H1 (cell line): ENCODE results near the gene MAP2K5. TPM values are rescaled to one million over a fixed set of nuclear protein-coding genes. Genes with fewer than 3 reads are reported as not detected.
A peak's percentile ranks its signal among the peaks of the same experiment; 100 is the strongest.

Source experiments
- CTCF ChIA-PET: fragments of 300-600 bp; sonication (Branson Sonifier 250); formaldehyde crosslinking; loops from one replicate; lab custom pipeline; 2021; ENCODE audit not compliant: partially characterized antibody; lab: Charles Lee
- POLR2A ChIA-PET: fragments of 300-600 bp; sonication (Branson Sonifier 250); formaldehyde crosslinking; loops from one replicate; lab custom pipeline; 2021; ENCODE audit warnings: inconsistent platforms; ENCODE audit not compliant: partially characterized antibody; lab: Charles Lee
- DNase-seq, 2 experiments: peaks; one replicate each; pipeline versions ENCODE4 v3.0.0 to v3.0.0-alpha.2; 2010 to 2022; ENCODE audit warnings: low spot score in 2 of 2, low read depth in 1 of 2, mixed read lengths in 1 of 2
- FAIRE-seq: peaks from 2 replicates; lab custom pipeline; 2011; peaks lifted over from hg19 to GRCh38; lab: Jason Lieb, UNC
- H2AFZ ChIP-seq: 2 replicates; pipeline ENCODE4 v1.8.1; 2012; ENCODE audit warnings: low read length, inconsistent platforms
- H2AK5ac ChIP-seq: 2 replicates; pipeline ENCODE4 v1.6.1; 2013; ENCODE audit warnings: low read depth, low read length
- H2BK120ac ChIP-seq: replicated peaks from 2 replicates; pipeline ENCODE3; 2013; ENCODE audit warnings: low read depth, low read length, inconsistent platforms
- H2BK12ac ChIP-seq: 2 replicates; pipeline ENCODE4 v1.6.1; 2013; ENCODE audit warnings: low read depth, low read length
- H2BK15ac ChIP-seq: 2 replicates; pipeline ENCODE4 v1.6.1; 2013; ENCODE audit warnings: low read length
- H2BK20ac ChIP-seq: 2 replicates; pipeline ENCODE4 v1.6.1; 2013; ENCODE audit warnings: low read length
- H2BK5ac ChIP-seq: 2 replicates; pipeline ENCODE4 v1.6.1; 2013; ENCODE audit warnings: low read depth, low read length
- H3K14ac ChIP-seq: 2 replicates; pipeline ENCODE4 v1.6.1; 2013; ENCODE audit warnings: inconsistent platforms; ENCODE audit not compliant: insufficient read length
- H3K18ac ChIP-seq: 2 replicates; pipeline ENCODE4 v1.6.1; 2013; ENCODE audit warnings: low read length; ENCODE audit errors: extremely low read depth
- H3K23ac ChIP-seq: 2 replicates; pipeline ENCODE4 v1.6.1; 2013; ENCODE audit warnings: inconsistent platforms; ENCODE audit not compliant: insufficient read length
- H3K23me2 ChIP-seq: 2 replicates; pipeline ENCODE4 v1.6.1; 2013; ENCODE audit warnings: low read depth, low read length
- H3K27ac ChIP-seq: 2 replicates; pipeline ENCODE4 v1.6.1; 2011; ENCODE audit warnings: low read depth, low read length, inconsistent platforms
- H3K27me3 ChIP-seq, 4 experiments: replicated peaks in 1 of 4; 1 replicate in 1 of 4; 2 replicates in 3 of 4; pipeline versions ENCODE4 v1.6.1 to v1.8.1; 2011 to 2013; ENCODE audit warnings: low read length in 3 of 4, mild to moderate bottlenecking in 3 of 4, inconsistent platforms in 2 of 4, mixed read lengths in 2 of 4, moderate library complexity in 1 of 4; ENCODE audit not compliant: control insufficient read depth in 3 of 4, insufficient read depth in 3 of 4; ENCODE audit errors: extremely low read depth in 1 of 4
- H3K36me3 ChIP-seq, 4 experiments: 2 replicates each; pipeline versions ENCODE4 v1.6.1 to v1.8.1; 2011 to 2013; ENCODE audit warnings: mild to moderate bottlenecking in 4 of 4, low read length in 3 of 4, moderate library complexity in 2 of 4, control low read depth in 1 of 4, inconsistent platforms in 1 of 4; ENCODE audit not compliant: insufficient read depth in 4 of 4, control insufficient read depth in 2 of 4
- H3K4ac ChIP-seq: replicated peaks from 2 replicates; pipeline ENCODE3; 2013; ENCODE audit warnings: low read length, low read depth, mixed read lengths, inconsistent platforms; ENCODE audit not compliant: insufficient read length
- H3K4me1 ChIP-seq, 4 experiments: replicated peaks in 1 of 4; 1 replicate in 1 of 4; 2 replicates in 3 of 4; pipeline versions ENCODE4 v1.6.1 to v1.8.1; 2011 to 2013; ENCODE audit warnings: low read length in 3 of 4, inconsistent platforms in 2 of 4, mixed read lengths in 1 of 4; ENCODE audit not compliant: insufficient read depth in 4 of 4, control insufficient read depth in 3 of 4
- H3K4me2 ChIP-seq, 2 experiments: 2 replicates each; pipeline versions ENCODE4 v1.6.1 to v1.8.1; 2011 to 2013; ENCODE audit warnings: low read depth in 2 of 2, low read length in 2 of 2, control low read depth in 1 of 2, inconsistent platforms in 1 of 2, mild to moderate bottlenecking in 1 of 2; ENCODE audit not compliant: insufficient read depth in 1 of 2
- H3K4me3 ChIP-seq, 4 experiments: fragments of 200-600, 300-600 bp in 1 of 4; sonication (generic), shearing (Covaris generic), sonication (Bioruptor Twin) in 1 of 4; 2 replicates each; pipeline versions ENCODE4 v1.5.1 to v1.8.1; 2011 to 2016; ENCODE audit warnings: low read length in 4 of 4, low read depth in 3 of 4, control low read depth in 2 of 4, inconsistent platforms in 2 of 4, mild to moderate bottlenecking in 2 of 4, mixed read lengths in 1 of 4, moderate library complexity in 1 of 4; ENCODE audit not compliant: insufficient read depth in 2 of 4; ENCODE audit errors: extremely low read depth in 1 of 4
- H3K56ac ChIP-seq: replicated peaks from 2 replicates; pipeline ENCODE3; 2013; ENCODE audit warnings: low read depth, mild to moderate bottlenecking, mixed read lengths, low read length, inconsistent platforms; ENCODE audit not compliant: insufficient read length
- H3K79me1 ChIP-seq: 2 replicates; pipeline ENCODE4 v1.6.1; 2013; ENCODE audit warnings: low read depth, low read length, control low read depth
- H3K79me2 ChIP-seq, 2 experiments: 2 replicates each; pipeline versions ENCODE4 v1.6.1 to v1.8.1; 2012 to 2013; ENCODE audit warnings: low read length in 2 of 2, mild to moderate bottlenecking in 2 of 2, inconsistent platforms in 1 of 2; ENCODE audit not compliant: insufficient read depth in 2 of 2, control insufficient read depth in 1 of 2
- H3K9ac ChIP-seq, 4 experiments: replicated peaks in 1 of 4; 1 replicate in 1 of 4; 2 replicates in 3 of 4; pipeline versions ENCODE4 v1.6.1 to v1.8.1; 2011 to 2013; ENCODE audit warnings: low read depth in 3 of 4, low read length in 3 of 4, control low read depth in 2 of 4, mild to moderate bottlenecking in 2 of 4, moderate library complexity in 2 of 4, inconsistent platforms in 1 of 4; ENCODE audit errors: extremely low read depth in 1 of 4
- H3K9me3 ChIP-seq, 2 experiments: 2 replicates each; pipeline versions ENCODE4 v1.6.1 to v1.8.1; 2012 to 2013; ENCODE audit warnings: mild to moderate bottlenecking in 2 of 2, moderate library complexity in 2 of 2, control low read depth in 1 of 2, inconsistent platforms in 1 of 2, low read depth in 1 of 2, low read length in 1 of 2, mixed read lengths in 1 of 2; ENCODE audit not compliant: insufficient read depth in 2 of 2
- H4K20me1 ChIP-seq, 2 experiments: replicated peaks in 1 of 2; 2 replicates each; pipeline versions ENCODE3 to v1.8.1; 2011 to 2013; ENCODE audit warnings: inconsistent platforms in 2 of 2, low read length in 2 of 2, mild to moderate bottlenecking in 1 of 2; ENCODE audit not compliant: insufficient read depth in 2 of 2, control insufficient read depth in 1 of 2
- H4K5ac ChIP-seq: 2 replicates; pipeline ENCODE4 v1.6.1; 2013; ENCODE audit warnings: low read length, low read depth, mixed read lengths, inconsistent platforms; ENCODE audit not compliant: insufficient read length
- H4K8ac ChIP-seq: 2 replicates; pipeline ENCODE4 v1.8.0; 2013; ENCODE audit warnings: mild to moderate bottlenecking, moderate library complexity, low read length, inconsistent platforms; ENCODE audit not compliant: insufficient read depth; ENCODE audit errors: extremely low read depth
- H4K91ac ChIP-seq: replicated peaks from 2 replicates; pipeline ENCODE3; 2013; ENCODE audit warnings: low read length, mixed read lengths, inconsistent platforms; ENCODE audit not compliant: insufficient read length
- SAP30 ChIP-seq: fragments of 300-600 bp; sonication (generic); IDR thresholded peaks from 2 replicates; pipeline ENCODE4 v1.7.1; 2012; ENCODE audit warnings: low read length, moderate library complexity, mild to moderate bottlenecking, inconsistent platforms; ENCODE audit not compliant: insufficient read depth, insufficient replicate concordance
- SIRT6 ChIP-seq: IDR thresholded peaks from one replicate; pipeline ENCODE4 v1.7.1; 2012; ENCODE audit warnings: low read length, inconsistent platforms
- WGBS, 2 experiments: shearing (Covaris generic) in 1 of 2; methylation state at CpG; one replicate each; pipeline versions ENCODE4 v1.1.6 to v1.1.7; 2013 to 2015; ENCODE audit warnings: low lambda C conversion rate in 2 of 2, mixed read lengths in 2 of 2, inconsistent platforms in 1 of 2, low coverage in 1 of 2, missing lambda C conversion rate in 1 of 2; ENCODE audit not compliant: insufficient replicate concordance in 2 of 2, insufficient coverage in 1 of 2, insufficient read length in 1 of 2; ENCODE audit errors: extremely low coverage in 1 of 2, missing lambda C conversion rate in 1 of 2; 5-methylcytosine and 5-hydroxymethylcytosine counted together
- polyA plus RNA-seq, 7 experiments: library from polyadenylated mRNA; depleted of rRNA in 3 of 7; stranded (reverse) in 5 of 7; unstranded in 2 of 7; fragments of >200 nt in 5 of 7; fragments of 200-250 nt in 2 of 7; gene quantifications; 1 replicate in 5 of 7; 2 replicates in 1 of 7; 4 replicates in 1 of 7; pipeline versions ENCODE4 v1.2.1 to v1.2.3, GENCODE V29; 2011 to 2013; ENCODE audit warnings: missing spikeins in 2 of 7, mixed read lengths in 2 of 7
- total RNA-seq: library from RNA; stranded (reverse); fragmentation: NEBNext Ultra II Directional; extraction: Animal tissue kit (Norgen Biotek cat#: 25700); gene quantifications from 2 replicates; pipeline ENCODE4 v1.2.1, GENCODE V29; 2021

MAP2K5 gene
- total and polyA plus RNA-seq, 2 of the 8 experiments (the other 6 are each of a cell fraction or from before 2014, with no cell fraction given), result 4.4 to 15.8 TPM

DNA sequence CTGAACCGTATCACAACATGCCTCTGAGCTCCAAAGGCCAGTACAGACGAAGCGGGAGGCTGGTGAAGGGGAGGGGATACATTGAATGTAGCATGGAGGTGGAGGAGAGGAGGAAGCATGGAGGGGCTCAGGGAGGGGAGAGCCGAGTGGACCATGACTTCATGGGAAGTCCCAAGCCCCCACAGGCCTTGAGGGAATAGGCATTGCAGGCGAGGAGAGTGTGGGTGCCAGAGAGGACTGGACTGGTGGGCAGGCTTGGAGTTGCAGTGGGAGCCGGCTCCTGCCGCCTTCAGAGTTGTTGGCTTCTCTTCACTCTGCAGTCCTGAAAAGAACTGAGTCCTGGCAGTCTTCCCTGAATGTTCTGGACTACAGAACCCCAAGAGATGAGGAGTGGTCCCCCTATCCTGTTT lies 300.6 kb downstream of the MAP2K5 start:
- no peak overlapping the region for H3K4me3 ChIP-seq
- no peak overlapping the region; the same call in 1 of the 2 replicates for H2BK12ac ChIP-seq
- peaks cover 0 to 1% of the 10 kb centered on the region in 2 experiments for H4K20me1 ChIP-seq
- H3K36me3 ChIP-seq, result no peaks in the 10 kb centered on the region
- no peak overlapping the region for H2AK5ac ChIP-seq
- H2BK120ac ChIP-seq, result no peak overlapping the region
- no peak overlapping the region; the same call in 1 of the 2 replicates for H3K18ac ChIP-seq
- DNase-seq (no peak), FAIRE-seq (no peak)
- peak overlapping the region; percentile 15 for H4K91ac ChIP-seq
- H4K5ac ChIP-seq, result no peak overlapping the region
- H3K27me3 ChIP-seq, result peaks cover 2 to 15% (median 10%) of the 10 kb centered on the region in 4 experiments; a peak in 6 of 7 replicates
- no peak overlapping the region for H3K56ac ChIP-seq
- no peaks in the 10 kb centered on the region for H3K9me3 ChIP-seq
- H3K4me1 ChIP-seq, result peaks cover 6 to 19% (median 13%) of the 10 kb centered on the region in 4 experiments
- H3K79me2 ChIP-seq, result no peaks in the 10 kb centered on the region
- no peak overlapping the region for H3K4ac ChIP-seq
- H2BK5ac ChIP-seq, result no peak overlapping the region
- H3K23ac ChIP-seq, result no peak overlapping the region
- no peak overlapping the region for H4K8ac ChIP-seq
- H2BK15ac ChIP-seq, result no peak overlapping the region
- ChIA-PET CTCF (interaction anchor here (1.0 to 1.9 kb wide), 3 partner anchors 18 to 118 kb away, joined by 4 to 7 read pairs (median 4); no protein-coding TSS in a partner anchor), POLR2A (no interaction called here)
- H3K23me2 ChIP-seq, result peaks cover 12% of the 10 kb centered on the region
- no peak overlapping the region for H3K14ac ChIP-seq
- H3K9ac ChIP-seq, result no peak overlapping the region
- TF ChIP-seq SAP30 (no peak), SIRT6 (no peak)
- TF ChIP-seq, all 59 proteins: peak for 0
- Histone ChIP-seq H2AFZ (0 out of 2 replicates have a peak overlapping the region, but pooled peaks have one; percentile 11), H3K79me1 (no peaks in the 10 kb centered on the region), H2BK20ac (peak overlapping the region; percentile 41), H3K27ac (no peak overlapping the region), H3K4me2 (no peak overlapping the region)
- WGBS, 2 experiments, result 86% methylated on average over 7 of the region's 7 CpGs; no CpG with 5 or more reads in 1 of the 2 experiments
